B cell (primary cell): ENCODE data around the gene PIK3R2. TPM values are rescaled to one million over a fixed set of nuclear protein-coding genes. Genes with fewer than 3 reads are reported as not detected.
A peak's percentile ranks its signal among the peaks of the same experiment; 100 is the strongest.

ENCODE experiments used
- ATAC-seq: fragments of 200-7000 bp; cut with Tn5 transposase; one replicate; pipeline ENCODE4 v1.10.0; 2021; ENCODE audit warnings: low read depth, mild to moderate bottlenecking, moderate number of reproducible peaks, moderate library complexity
- CTCF ChIA-PET: fragments of 350-600 bp; sonication (Branson Sonifier 250); formaldehyde crosslinking; loops from one replicate; lab custom pipeline; 2021; ENCODE audit warnings: antibody characterized with exemption, inconsistent platforms; lab: Charles Lee
- POLR2A ChIA-PET: fragments of 350-600 bp; sonication (Branson Sonifier 250); formaldehyde crosslinking; loops from one replicate; lab custom pipeline; 2021; ENCODE audit warnings: antibody characterized with exemption; lab: Charles Lee
- DNase-seq: peaks from one replicate; pipeline ENCODE4 v3.0.0; 2013
- H2AFZ ChIP-seq: 2 replicates; pipeline ENCODE4 v1.6.1; 2012; ENCODE audit warnings: mild to moderate bottlenecking, low read depth, low read length; ENCODE audit not compliant: insufficient read depth, poor library complexity, severe bottlenecking
- H3K27ac ChIP-seq, 2 donors: 1 replicate in 1 of 2; 2 replicates in 1 of 2; pipeline ENCODE4 v1.5.1; 2012 to 2013; ENCODE audit warnings: low read length in 2 of 2, mild to moderate bottlenecking in 2 of 2, moderate library complexity in 1 of 2
- H3K27me3 ChIP-seq, 4 experiments: fragments of 200-600 bp in 1 of 4; sonication (generic) in 1 of 4; replicated peaks in 1 of 4; 1 replicate in 2 of 4; 2 replicates in 2 of 4; pipeline versions ENCODE4 v1.6.1 to v1.7.0; 2013 to 2016; ENCODE audit warnings: low read length in 3 of 4, mild to moderate bottlenecking in 2 of 4, mixed read lengths in 1 of 4, moderate library complexity in 1 of 4; ENCODE audit not compliant: insufficient read depth in 4 of 4, control insufficient read depth in 3 of 4; ENCODE audit errors: control extremely low read depth in 1 of 4
- H3K36me3 ChIP-seq, 2 experiments: replicated peaks in 1 of 2; 1 replicate in 1 of 2; 2 replicates in 1 of 2; pipeline versions ENCODE4 v1.6.1 to v1.7.1; 2013; ENCODE audit warnings: low read length in 1 of 2; ENCODE audit not compliant: insufficient read depth in 2 of 2, control insufficient read depth in 1 of 2; ENCODE audit errors: control extremely low read depth in 1 of 2, extremely low read depth in 1 of 2
- H3K4me1 ChIP-seq, 2 donors: fragments of 200-600 bp in 1 of 2; sonication (generic) in 1 of 2; 1 replicate in 1 of 2; 2 replicates in 1 of 2; pipeline versions ENCODE4 v1.5.1 to v1.6.1; 2013 to 2017; ENCODE audit warnings: low read length in 2 of 2; ENCODE audit not compliant: control insufficient read depth in 2 of 2, insufficient read depth in 2 of 2
- H3K4me2 ChIP-seq: replicated peaks from 2 replicates; pipeline ENCODE3; 2012; ENCODE audit warnings: mild to moderate bottlenecking, low read depth, low read length; ENCODE audit not compliant: poor library complexity, severe bottlenecking
- H3K4me3 ChIP-seq, 5 experiments: fragments of 200-600 bp in 1 of 5; sonication (generic) in 1 of 5; 1 replicate in 3 of 5; 2 replicates in 2 of 5; pipeline versions ENCODE4 v1.5.1 to v1.7.0; 2011 to 2016; ENCODE audit warnings: low read length in 4 of 5, mild to moderate bottlenecking in 4 of 5, low read depth in 2 of 5, control low read depth in 1 of 5, moderate library complexity in 1 of 5; ENCODE audit not compliant: insufficient read depth in 1 of 5; ENCODE audit errors: control extremely low read depth in 1 of 5, extremely low read depth in 1 of 5
- H3K79me2 ChIP-seq: fragments of 200-600 bp; sonication (generic); one replicate; pipeline ENCODE4 v1.6.0; 2016; ENCODE audit warnings: low read length; ENCODE audit not compliant: control insufficient read depth, insufficient read depth
- H3K9ac ChIP-seq: fragments of 200-600 bp; sonication (generic); 2 replicates; pipeline ENCODE4 v1.6.1; 2017; ENCODE audit warnings: mild to moderate bottlenecking, low read length, moderate library complexity
- H3K9me3 ChIP-seq, 3 donors: one replicate each; pipeline versions ENCODE4 v1.6.1 to v1.7.1; 2013; ENCODE audit warnings: low read length in 2 of 3; ENCODE audit not compliant: control insufficient read depth in 2 of 3, insufficient read depth in 1 of 3; ENCODE audit errors: control extremely low read depth in 1 of 3
- H4K20me1 ChIP-seq: 2 replicates; pipeline ENCODE4 v1.6.0; 2012; ENCODE audit warnings: mild to moderate bottlenecking, low read length; ENCODE audit not compliant: insufficient read depth, control insufficient read depth, poor library complexity, severe bottlenecking
- H3K27ac Mint-ChIP-seq: one replicate; pipeline ENCODE4 v1.8.0; 2021; ENCODE audit warnings: mixed read lengths
- H3K27me3 Mint-ChIP-seq: one replicate; pipeline ENCODE4 v1.8.0; 2021; ENCODE audit warnings: mixed read lengths
- H3K4me1 Mint-ChIP-seq: one replicate; pipeline ENCODE4 v1.8.0; 2021; ENCODE audit warnings: mixed read lengths
- H3K4me3 Mint-ChIP-seq: one replicate; pipeline ENCODE4 v1.8.0; 2021; ENCODE audit warnings: mixed read lengths
- H3K9me3 Mint-ChIP-seq: one replicate; pipeline ENCODE4 v1.8.0; 2022; ENCODE audit warnings: mixed read lengths; ENCODE audit not compliant: insufficient read depth
- CTCF ChIP-seq: fragments of 200-600 bp; IDR thresholded peaks from one replicate; pipeline ENCODE4 v1.8.0; 2022; ENCODE audit warnings: antibody characterized with exemption, mild to moderate bottlenecking
- EZH2 ChIP-seq: IDR thresholded peaks from 2 replicates; pipeline ENCODE4 v1.6.1; 2012; ENCODE audit warnings: borderline replicate concordance, low read depth, mild to moderate bottlenecking, moderate library complexity, low read length; ENCODE audit not compliant: insufficient read depth, poor library complexity, severe bottlenecking
- WGBS: methylation state at CpG from one replicate; pipeline ENCODE4 v1.1.5; 2013; ENCODE audit warnings: missing lambda C conversion rate; ENCODE audit not compliant: insufficient coverage; 5-methylcytosine and 5-hydroxymethylcytosine counted together
- intact Hi-C: fragments of 100-400 bp; cut with micrococcal nuclease; formaldehyde crosslinking; loops from one replicate; pipeline ENCODE4 v1.10.0; 2022
- polyA plus RNA-seq: library from polyadenylated mRNA; depleted of rRNA; stranded (reverse); fragments of >200 nt; gene quantifications from 2 replicates; pipeline ENCODE4 v1.2.3, GENCODE V29; 2012
- total RNA-seq, 2 donors: library from RNA; stranded (reverse); fragments of 120-200 nt in 1 of 2; gene quantifications; 1 replicate in 1 of 2; 2 replicates in 1 of 2; pipeline versions ENCODE4 v1.2.3 to v1.2.4, GENCODE V29; 2013 to 2022

The PIK3R2 gene
- total and polyA plus RNA-seq, 2 donors (not counting 1 experiment from before 2014, with no cell fraction given), result 8.5 to 15.8 TPM

GRCh38 chr19:18120127-18120526 is 32.8 kb upstream of the PIK3R2 start:
- ChIA-PET CTCF (interaction anchor here (0.7 to 3.8 kb wide), 4 partner anchors 28 to 132 kb away, joined by 3 to 13 read pairs (median 5); partner anchors contain the start of gene PIK3R2), POLR2A (interaction anchor here (0.6 kb wide), 1 partner anchor 165 kb away, joined by 3 read pairs; no protein-coding TSS in a partner anchor)
- intact Hi-C loops, result no loop called here
- no peaks in the 10 kb centered on the region for H3K27me3 ChIP-seq
- TF ChIP-seq EZH2 (no peak), CTCF (no peak)
- H3K4me1 ChIP-seq, result peaks cover 28 to 32% of the 10 kb centered on the region in 2 donors
- peaks cover 2 to 43% of the 10 kb centered on the region in 2 experiments for H3K36me3 ChIP-seq
- WGBS, result 83% methylated on average over 1 of the region's 1 CpG
- Mint-ChIP-seq H3K27ac (peak overlapping the region; percentile 89), H3K9me3 (no peaks in the 10 kb centered on the region), H3K4me1 (peaks cover 38% of the 10 kb centered on the region), H3K4me3 (peak overlapping the region; percentile 64), H3K27me3 (no peaks in the 10 kb centered on the region)
- H3K9me3 ChIP-seq, result no peaks in the 10 kb centered on the region
- H3K4me3 ChIP-seq, result no peak overlapping the region
- H3K9ac ChIP-seq, result no peak overlapping the region
- no peak for DNase-seq
- no peak overlapping the region for H2AFZ ChIP-seq
- peak overlapping the region; percentile 90 for H3K4me2 ChIP-seq
- H4K20me1 ChIP-seq, result peaks cover 76% of the 10 kb centered on the region
- H3K79me2 ChIP-seq, result peaks cover 89% of the 10 kb centered on the region
- peak overlapping the region; percentile 36 to 42 for H3K27ac ChIP-seq
- no peak for ATAC-seq

GRCh38 chr19:18121166-18121565 is 31.8 kb upstream of the PIK3R2 start:
- Mint-ChIP-seq H3K9me3 (no peaks in the 10 kb centered on the region), H3K4me1 (peaks cover 32% of the 10 kb centered on the region), H3K27me3 (no peaks in the 10 kb centered on the region), H3K27ac (peak overlapping the region; percentile 10), H3K4me3 (no peak overlapping the region)
- no peaks in the 10 kb centered on the region for H3K27me3 ChIP-seq
- TF ChIP-seq EZH2 (no peak), CTCF (no peak)
- peaks cover 28 to 32% of the 10 kb centered on the region in 2 donors for H3K4me1 ChIP-seq
- H4K20me1 ChIP-seq, result peaks cover 69% of the 10 kb centered on the region
- no peaks in the 10 kb centered on the region for H3K9me3 ChIP-seq
- no peak overlapping the region for H3K9ac ChIP-seq
- POLR2A ChIA-PET, result no interaction called here
- CTCF ChIA-PET, result interaction anchor here (0.8 kb wide), 2 partner anchors 44 to 189 kb away, joined by 3 read pairs; no protein-coding TSS in a partner anchor
- no peak overlapping the region for H2AFZ ChIP-seq
- no peak for ATAC-seq
- DNase-seq, result no peak
- H3K27ac ChIP-seq, result no peak overlapping the region
- H3K4me3 ChIP-seq, result no peak overlapping the region
- intact Hi-C loops, result no loop called here
- no peak overlapping the region for H3K4me2 ChIP-seq
- H3K36me3 ChIP-seq, result peaks cover 2 to 43% of the 10 kb centered on the region in 2 experiments
- peaks cover 84% of the 10 kb centered on the region for H3K79me2 ChIP-seq
- 92% methylated on average over 2 of the region's 5 CpGs for WGBS
